ENCODE results near the gene GLRA3. TPM values are rescaled to one million over a fixed set of nuclear protein-coding genes. Genes with fewer than 3 reads are reported as not detected.

GLRA3 gene
- total and polyA plus RNA-seq, 2 of the 8 experiments (the other 6 are each of a cell fraction or from before 2014, with no cell fraction given) = 0.02 TPM; not detected in 1

DNA sequence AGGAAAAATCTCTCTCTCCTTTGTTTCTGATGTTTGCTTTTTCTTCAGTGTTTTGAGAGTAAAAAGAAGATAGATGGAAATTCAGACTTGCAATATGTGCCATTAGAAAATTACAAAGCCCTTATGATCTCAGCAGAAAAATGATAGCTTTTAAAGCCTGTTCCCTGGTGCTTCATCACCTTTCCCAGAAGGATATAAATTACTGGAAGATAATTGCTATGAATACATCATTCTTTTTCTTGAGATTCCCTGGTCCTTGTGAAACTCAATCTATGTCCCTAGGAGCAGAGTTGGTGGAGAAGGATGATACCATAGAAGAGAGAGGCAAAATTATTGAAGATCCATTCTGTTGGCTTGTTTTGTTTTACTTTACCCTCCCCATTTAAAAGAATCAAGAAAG lies 86.5 kb downstream of the GLRA3 start:
- Histone ChIP-seq H4K5ac (ENCODE audit: insufficient read length, low read depth, low read length) (no peak overlapping the region), H3K4me2 (ENCODE audit: insufficient read depth in 1 of 2, low read depth in 2 of 2, low read length in 2 of 2) (no peak overlapping the region), H2BK120ac (replicated peaks; ENCODE audit: low read depth, low read length) (no peak overlapping the region), H3K36me3 (ENCODE audit: control insufficient read depth in 2 of 4, insufficient read depth in 4 of 4, low read length in 3 of 4) (no peaks in the 10 kb centered on the region), H3K4me1 (replicated peaks in 1 of 4; ENCODE audit: control insufficient read depth in 3 of 4, insufficient read depth in 4 of 4, low read length in 3 of 4) (no peaks in the 10 kb centered on the region), H3K27ac (ENCODE audit: low read depth, low read length) (no peak overlapping the region), H2BK12ac (ENCODE audit: low read depth, low read length) (no peak overlapping the region), H2BK5ac (ENCODE audit: low read depth, low read length) (no peak overlapping the region), H4K20me1 (replicated peaks in 1 of 2; ENCODE audit: control insufficient read depth in 1 of 2, insufficient read depth in 2 of 2, low read length in 2 of 2) (no peaks in the 10 kb centered on the region), H3K27me3 (replicated peaks in 1 of 4; ENCODE audit: control insufficient read depth in 3 of 4, extremely low read depth in 1 of 4, insufficient read depth in 3 of 4, low read length in 3 of 4) (no peaks in the 10 kb centered on the region), H3K4ac (replicated peaks; ENCODE audit: insufficient read length, low read depth, low read length) (no peak overlapping the region), H3K56ac (replicated peaks; ENCODE audit: insufficient read length, low read depth, low read length) (no peak overlapping the region), H2AFZ (ENCODE audit: low read length) (no peak overlapping the region), H3K14ac (ENCODE audit: insufficient read length) (no peak overlapping the region), H2AK5ac (ENCODE audit: low read depth, low read length) (no peak overlapping the region), H3K79me2 (ENCODE audit: control insufficient read depth in 1 of 2, insufficient read depth in 2 of 2, low read length in 2 of 2) (no peaks in the 10 kb centered on the region), H3K23ac (ENCODE audit: insufficient read length) (no peak overlapping the region), H3K4me3 (ENCODE audit: extremely low read depth in 1 of 4, insufficient read depth in 2 of 4, low read depth in 3 of 4, low read length in 4 of 4) (no peak overlapping the region), H3K18ac (ENCODE audit: extremely low read depth, low read length) (no peak overlapping the region), H4K8ac (ENCODE audit: extremely low read depth, insufficient read depth, low read length) (no peak overlapping the region), H2BK15ac (ENCODE audit: low read length) (no peak overlapping the region), H3K79me1 (ENCODE audit: low read depth, low read length) (no peaks in the 10 kb centered on the region), H3K9me3 (ENCODE audit: insufficient read depth in 2 of 2, low read depth in 1 of 2, low read length in 1 of 2) (no peaks in the 10 kb centered on the region), H4K91ac (replicated peaks; ENCODE audit: insufficient read length, low read length) (no peak overlapping the region), H3K23me2 (ENCODE audit: low read depth, low read length) (no peaks in the 10 kb centered on the region), H2BK20ac (ENCODE audit: low read length) (no peak overlapping the region), H3K9ac (replicated peaks in 1 of 4; ENCODE audit: extremely low read depth in 1 of 4, low read depth in 3 of 4, low read length in 3 of 4) (no peak overlapping the region)
- CTCF ChIA-PET (ENCODE audit: partially characterized antibody) = interaction anchor here (1.2 to 1.3 kb wide), 2 partner anchors 21 to 29 kb away, joined by 4 read pairs; no protein-coding TSS in a partner anchor
- no peak for FAIRE-seq
- POLR2A ChIA-PET (ENCODE audit: partially characterized antibody) = no interaction called here
- no peak for DNase-seq (ENCODE audit: low read depth in 1 of 2, low spot score in 2 of 2)
- TF ChIP-seq SAP30 (IDR thresholded peaks at IDR 0.05; ENCODE audit: insufficient read depth, insufficient replicate concordance, low read length) (no peak), PHF8 (conservative IDR thresholded peaks at IDR 0.05; ENCODE audit: low read depth, low read length) (no peak), EP300 (IDR thresholded peaks at IDR 0.05; ENCODE audit: borderline replicate concordance in 1 of 2, low read depth in 2 of 2, low read length in 2 of 2) (no peak), NRF1 (IDR thresholded peaks at IDR 0.05; ENCODE audit: low read depth, low read length) (no peak), BRCA1 (IDR thresholded peaks at IDR 0.05; ENCODE audit: low read depth, low read length) (no peak), SIN3A (conservative IDR thresholded peaks at IDR 0.05 in 1 of 2, IDR thresholded peaks at IDR 0.05 in 1 of 2; ENCODE audit: low read depth in 1 of 2, low read length in 2 of 2) (no peak), EZH2 (IDR thresholded peaks at IDR 0.05; ENCODE audit: low read depth, low read length, severe bottlenecking) (no peak), RBBP5 (IDR thresholded peaks at IDR 0.05; ENCODE audit: borderline replicate concordance, low read depth, low read length) (no peak), JUND (IDR thresholded peaks at IDR 0.05; ENCODE audit: low read length) (no peak), POLR2A (IDR thresholded peaks at IDR 0.05; ENCODE audit: control extremely low read depth in 1 of 2, low read depth in 2 of 2, low read length in 2 of 2) (no peak), KDM1A (IDR thresholded peaks at IDR 0.05; ENCODE audit: borderline replicate concordance, low read length) (no peak)
- TF ChIP-seq, protein P1, sequence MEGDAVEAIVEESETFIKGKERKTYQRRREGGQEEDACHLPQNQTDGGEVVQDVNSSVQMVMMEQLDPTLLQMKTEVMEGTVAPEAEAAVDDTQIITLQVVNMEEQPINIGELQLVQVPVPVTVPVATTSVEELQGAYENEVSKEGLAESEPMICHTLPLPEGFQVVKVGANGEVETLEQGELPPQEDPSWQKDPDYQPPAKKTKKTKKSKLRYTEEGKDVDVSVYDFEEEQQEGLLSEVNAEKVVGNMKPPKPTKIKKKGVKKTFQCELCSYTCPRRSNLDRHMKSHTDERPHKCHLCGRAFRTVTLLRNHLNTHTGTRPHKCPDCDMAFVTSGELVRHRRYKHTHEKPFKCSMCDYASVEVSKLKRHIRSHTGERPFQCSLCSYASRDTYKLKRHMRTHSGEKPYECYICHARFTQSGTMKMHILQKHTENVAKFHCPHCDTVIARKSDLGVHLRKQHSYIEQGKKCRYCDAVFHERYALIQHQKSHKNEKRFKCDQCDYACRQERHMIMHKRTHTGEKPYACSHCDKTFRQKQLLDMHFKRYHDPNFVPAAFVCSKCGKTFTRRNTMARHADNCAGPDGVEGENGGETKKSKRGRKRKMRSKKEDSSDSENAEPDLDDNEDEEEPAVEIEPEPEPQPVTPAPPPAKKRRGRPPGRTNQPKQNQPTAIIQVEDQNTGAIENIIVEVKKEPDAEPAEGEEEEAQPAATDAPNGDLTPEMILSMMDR (IDR thresholded peaks at IDR 0.05; ENCODE audit: control extremely low read depth in 1 of 3, insufficient read depth in 1 of 3, low read depth in 1 of 3, low read length in 3 of 3) = no peak

Data from H1 (cell line).